ENCODE results near the gene UMPS.
"Not testable (repeated sequence)": the region's sequence is repeated elsewhere in the genome, so short reads cannot be mapped to it uniquely, and the experiment has no call there.

UMPS gene

GRCh38 chr3:124751501-124751900, 21.2 kb downstream of the UMPS start:
- H3K4me1 ChIP-seq (ENCODE audit: control insufficient read depth, insufficient read depth, low read length) = peaks cover 3% of the 10 kb centered on the region; the same call in 1 of the 2 replicates
- 0 out of 2 replicates have a peak, but pooled peaks cover 3% of the 10 kb centered on the region for H3K9me3 ChIP-seq (ENCODE audit: control insufficient read depth, insufficient read depth, low read depth, low read length)
- H3K27me3 ChIP-seq (ENCODE audit: control insufficient read depth, insufficient read depth, low read length) = no peaks in the 10 kb centered on the region
- peaks cover 11% of the 10 kb centered on the region; the same call in 1 of the 2 replicates for H3K36me3 ChIP-seq (ENCODE audit: control insufficient read depth, insufficient read depth, low read length)
- no peak overlapping the region for H3K27ac ChIP-seq (ENCODE audit: low read depth, low read length)
- no peak overlapping the region for H3K9ac ChIP-seq (ENCODE audit: low read length)
- no peak overlapping the region for H3K4me3 ChIP-seq (ENCODE audit: low read depth, low read length)

DNA sequence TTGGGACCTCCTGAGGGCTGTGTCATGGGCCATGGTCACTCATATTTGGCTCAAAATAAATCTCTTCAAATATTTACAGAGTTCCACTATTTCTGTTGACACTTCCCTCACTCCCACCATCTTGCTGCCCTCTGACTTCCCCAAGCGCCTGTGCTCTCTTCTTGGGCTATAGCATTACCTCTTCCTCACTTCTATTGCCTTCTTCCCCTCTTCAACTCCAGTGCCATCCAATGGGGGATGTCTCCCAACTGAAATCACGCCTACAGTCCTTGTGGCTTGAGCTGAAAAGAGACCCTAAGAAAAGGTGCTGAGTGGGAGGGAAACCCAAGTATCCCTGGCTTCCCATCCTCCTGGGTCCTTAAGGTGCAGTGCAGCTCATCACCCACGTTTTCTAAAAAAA, 21.8 kb downstream of the UMPS start:
- Histone ChIP-seq H3K9ac (ENCODE audit: low read length) (peak overlapping the region; percentile 60), H3K4me1 (ENCODE audit: control insufficient read depth, insufficient read depth, low read length) (peaks cover 8% of the 10 kb centered on the region), H3K4me3 (ENCODE audit: low read depth, low read length) (no peak overlapping the region; the same call in 1 of the 2 replicates), H3K27me3 (ENCODE audit: control insufficient read depth, insufficient read depth, low read length) (no peaks in the 10 kb centered on the region), H3K36me3 (ENCODE audit: control insufficient read depth, insufficient read depth, low read length) (peaks cover 6% of the 10 kb centered on the region; the same call in 1 of the 2 replicates), H3K9me3 (ENCODE audit: control insufficient read depth, insufficient read depth, low read depth, low read length) (0 out of 2 replicates have a peak, but pooled peaks cover 3% of the 10 kb centered on the region), H3K27ac (ENCODE audit: low read depth, low read length) (no peak overlapping the region)

- not testable (repeated sequence) for H3K27me3 ChIP-seq (ENCODE audit: control insufficient read depth, insufficient read depth, low read length); H3K36me3 ChIP-seq (ENCODE audit: control insufficient read depth, insufficient read depth, low read length); H3K9me3 ChIP-seq (ENCODE audit: control insufficient read depth, insufficient read depth, low read depth, low read length); H3K4me3 ChIP-seq (ENCODE audit: low read depth, low read length)
- Histone ChIP-seq H3K27ac (ENCODE audit: low read depth, low read length) (peak overlapping the region; percentile 60; the same call in 1 of the 2 replicates), H3K9ac (ENCODE audit: low read length) (peak overlapping the region; percentile 10), H3K4me1 (ENCODE audit: control insufficient read depth, insufficient read depth, low read length) (peaks cover 39% of the 10 kb centered on the region)
These were observed 27.7 kb downstream of the UMPS start for GRCh38 chr3:124757926-124758325.

GRCh38 chr3:124758851-124759635, 28.8 kb downstream of the UMPS start:
- Histone ChIP-seq H3K4me1 (ENCODE audit: control insufficient read depth, insufficient read depth, low read length) (peaks cover 39% of the 10 kb centered on the region), H3K9me3 (ENCODE audit: control insufficient read depth, insufficient read depth, low read depth, low read length) (no peaks in the 10 kb centered on the region), H3K27ac (ENCODE audit: low read depth, low read length) (no peak overlapping the region), H3K36me3 (ENCODE audit: control insufficient read depth, insufficient read depth, low read length) (peaks cover 20% of the 10 kb centered on the region), H3K27me3 (ENCODE audit: control insufficient read depth, insufficient read depth, low read length) (no peaks in the 10 kb centered on the region), H3K9ac (ENCODE audit: low read length) (no peak overlapping the region), H3K4me3 (ENCODE audit: low read depth, low read length) (no peak overlapping the region)

GRCh38 chr3:124759666-124760401, 29.6 kb downstream of the UMPS start:
- H3K27ac ChIP-seq (ENCODE audit: low read depth, low read length) = no peak overlapping the region
- no peaks in the 10 kb centered on the region for H3K9me3 ChIP-seq (ENCODE audit: control insufficient read depth, insufficient read depth, low read depth, low read length)
- peaks cover 39% of the 10 kb centered on the region for H3K4me1 ChIP-seq (ENCODE audit: control insufficient read depth, insufficient read depth, low read length)
- peaks cover 28% of the 10 kb centered on the region for H3K36me3 ChIP-seq (ENCODE audit: control insufficient read depth, insufficient read depth, low read length)
- H3K4me3 ChIP-seq (ENCODE audit: low read depth, low read length) = no peak overlapping the region
- no peaks in the 10 kb centered on the region for H3K27me3 ChIP-seq (ENCODE audit: control insufficient read depth, insufficient read depth, low read length)
- no peak overlapping the region for H3K9ac ChIP-seq (ENCODE audit: low read length)

- no peak overlapping the region for H3K4me3 ChIP-seq (ENCODE audit: low read depth, low read length)
- no peak overlapping the region for H3K27ac ChIP-seq (ENCODE audit: low read depth, low read length)
- no peak overlapping the region for H3K9ac ChIP-seq (ENCODE audit: low read length)
- no peaks in the 10 kb centered on the region for H3K27me3 ChIP-seq (ENCODE audit: control insufficient read depth, insufficient read depth, low read length)
- peaks cover 35% of the 10 kb centered on the region for H3K36me3 ChIP-seq (ENCODE audit: control insufficient read depth, insufficient read depth, low read length)
- H3K4me1 ChIP-seq (ENCODE audit: control insufficient read depth, insufficient read depth, low read length) = peaks cover 39% of the 10 kb centered on the region
- H3K9me3 ChIP-seq (ENCODE audit: control insufficient read depth, insufficient read depth, low read depth, low read length) = no peaks in the 10 kb centered on the region
These were observed 30.3 kb downstream of the UMPS start for GRCh38 chr3:124760601-124761000.

DNA sequence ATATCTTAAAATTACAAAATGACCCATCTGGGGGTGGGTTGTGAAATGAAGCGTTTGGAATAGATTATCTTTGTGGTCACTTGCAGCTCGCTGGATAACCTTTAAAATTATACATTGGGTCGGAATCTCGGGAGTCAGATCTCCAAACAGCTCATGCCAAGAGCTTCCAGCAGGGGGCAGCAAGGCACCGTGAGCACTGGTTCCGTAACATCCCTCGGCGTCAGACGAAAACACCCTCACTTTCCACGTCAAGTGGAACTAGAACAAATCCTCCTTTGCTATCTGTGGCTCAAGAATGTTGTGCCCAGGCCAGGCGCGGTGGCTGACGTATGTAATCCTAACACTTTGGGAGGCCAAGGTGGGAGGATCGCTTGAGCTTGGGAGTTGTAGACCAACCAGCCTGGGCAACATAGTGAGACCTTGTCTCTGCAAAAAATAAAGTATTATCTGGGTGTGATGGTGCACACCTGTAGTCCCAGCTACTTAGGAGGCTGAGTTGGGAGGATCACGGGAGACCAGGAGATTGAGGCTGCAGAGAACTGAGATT, 31.1 kb downstream of the UMPS start:
- no peak overlapping the region for H3K4me3 ChIP-seq (ENCODE audit: low read depth, low read length)
- peaks cover 39% of the 10 kb centered on the region for H3K4me1 ChIP-seq (ENCODE audit: control insufficient read depth, insufficient read depth, low read length)
- H3K9ac ChIP-seq (ENCODE audit: low read length) = no peak overlapping the region
- no peaks in the 10 kb centered on the region for H3K27me3 ChIP-seq (ENCODE audit: control insufficient read depth, insufficient read depth, low read length)
- H3K9me3 ChIP-seq (ENCODE audit: control insufficient read depth, insufficient read depth, low read depth, low read length) = no peaks in the 10 kb centered on the region
- no peak overlapping the region for H3K27ac ChIP-seq (ENCODE audit: low read depth, low read length)
- peaks cover 42% of the 10 kb centered on the region for H3K36me3 ChIP-seq (ENCODE audit: control insufficient read depth, insufficient read depth, low read length)

- H3K27me3 ChIP-seq (ENCODE audit: control insufficient read depth, insufficient read depth, low read length) = no peaks in the 10 kb centered on the region
- H3K4me1 ChIP-seq (ENCODE audit: control insufficient read depth, insufficient read depth, low read length) = peaks cover 34% of the 10 kb centered on the region
- no peaks in the 10 kb centered on the region for H3K9me3 ChIP-seq (ENCODE audit: control insufficient read depth, insufficient read depth, low read depth, low read length)
- H3K9ac ChIP-seq (ENCODE audit: low read length) = no peak overlapping the region
- no peak overlapping the region for H3K4me3 ChIP-seq (ENCODE audit: low read depth, low read length)
- H3K27ac ChIP-seq (ENCODE audit: low read depth, low read length) = no peak overlapping the region
- peaks cover 50% of the 10 kb centered on the region for H3K36me3 ChIP-seq (ENCODE audit: control insufficient read depth, insufficient read depth, low read length)
These were observed 31.8 kb downstream of the UMPS start for GRCh38 chr3:124761935-124762660.

GRCh38 chr3:124762661-124763011, 32.4 kb downstream of the UMPS start:
- H3K27ac ChIP-seq (ENCODE audit: low read depth, low read length) = no peak overlapping the region
- no peak overlapping the region for H3K9ac ChIP-seq (ENCODE audit: low read length)
- H3K36me3 ChIP-seq (ENCODE audit: control insufficient read depth, insufficient read depth, low read length) = peaks cover 56% of the 10 kb centered on the region
- H3K27me3 ChIP-seq (ENCODE audit: control insufficient read depth, insufficient read depth, low read length) = no peaks in the 10 kb centered on the region
- peaks cover 29% of the 10 kb centered on the region for H3K4me1 ChIP-seq (ENCODE audit: control insufficient read depth, insufficient read depth, low read length)
- no peaks in the 10 kb centered on the region for H3K9me3 ChIP-seq (ENCODE audit: control insufficient read depth, insufficient read depth, low read depth, low read length)
- no peak overlapping the region for H3K4me3 ChIP-seq (ENCODE audit: low read depth, low read length)

GRCh38 chr3:124763206-124763605, 33.0 kb downstream of the UMPS start:
- Histone ChIP-seq H3K9me3 (ENCODE audit: control insufficient read depth, insufficient read depth, low read depth, low read length) (no peaks in the 10 kb centered on the region), H3K4me3 (ENCODE audit: low read depth, low read length) (no peak overlapping the region)

More at GRCh38 chr3:124763206-124763605, 33.0 kb downstream of the UMPS start:
- H3K36me3 ChIP-seq (ENCODE audit: control insufficient read depth, insufficient read depth, low read length) = peaks cover 61% of the 10 kb centered on the region
- no peak overlapping the region for H3K27ac ChIP-seq (ENCODE audit: low read depth, low read length)
- H3K9ac ChIP-seq (ENCODE audit: low read length) = no peak overlapping the region
- H3K4me1 ChIP-seq (ENCODE audit: control insufficient read depth, insufficient read depth, low read length) = peaks cover 25% of the 10 kb centered on the region
- H3K27me3 ChIP-seq (ENCODE audit: control insufficient read depth, insufficient read depth, low read length) = no peaks in the 10 kb centered on the region

All from HUES6 (cell line).